ENCODE results near the gene PPP2R2C.

Gene PPP2R2C

DNA sequence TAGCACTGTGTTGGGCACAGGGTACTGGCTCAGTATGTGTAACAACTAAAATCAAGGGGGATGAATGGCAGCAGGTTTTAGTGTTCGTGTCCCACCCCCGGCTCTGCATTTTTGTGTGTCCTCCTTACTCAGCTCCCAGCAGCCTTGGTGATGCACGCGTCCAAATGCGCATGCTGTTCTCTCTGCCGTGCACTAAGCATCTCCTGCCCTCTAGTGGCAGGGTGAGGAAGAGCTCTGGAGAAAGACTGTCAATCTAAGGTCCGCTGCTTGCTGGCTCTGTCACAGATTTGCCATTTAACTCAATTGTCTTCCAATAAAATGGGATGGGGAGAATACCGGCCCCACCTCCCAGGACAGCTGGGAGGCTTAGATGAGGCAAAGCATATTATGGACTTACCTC is 141.4 kb downstream of the PPP2R2C start:
- CTCF ChIA-PET, result interaction anchor here (0.8 to 18.4 kb wide), 12 partner anchors 10 to 216 kb away, joined by 3 to 452 read pairs (median 10); partner anchors contain the start of gene WFS1
- peaks cover 0 to 3% (median 2%) of the 10 kb centered on the region in 5 experiments for H3K9me3 ChIP-seq (ENCODE audit: control extremely low read depth in 1 of 5, control insufficient read depth in 4 of 5, insufficient read depth in 2 of 5, low read depth in 1 of 5, low read length in 4 of 5)

DNA sequence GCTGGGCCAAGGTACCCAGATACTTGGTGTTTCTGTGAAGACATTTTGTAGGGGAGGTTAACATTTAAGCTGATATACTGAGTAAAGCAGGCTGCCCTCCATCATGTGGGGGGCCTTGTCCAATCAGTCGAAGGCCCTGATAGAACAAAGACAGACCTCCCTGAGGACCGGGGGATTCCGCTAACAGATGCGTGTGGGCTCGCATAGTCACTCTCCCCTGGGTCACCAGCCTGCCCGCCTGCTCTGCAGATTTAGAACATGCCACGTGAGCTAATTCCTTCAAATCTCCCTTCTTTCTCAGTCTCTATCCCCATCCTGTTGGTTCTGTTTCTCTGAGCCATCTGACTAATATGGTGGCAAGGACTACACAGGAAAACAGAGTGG is 142.0 kb downstream of the PPP2R2C start:
- Histone ChIP-seq H3K4me3 (ENCODE audit: control insufficient read depth in 1 of 7, extremely low read depth in 1 of 7, insufficient read depth in 4 of 7, low read depth in 2 of 7, low read length in 6 of 7) (no peak overlapping the region), H3K9me3 (ENCODE audit: control extremely low read depth in 1 of 5, control insufficient read depth in 4 of 5, insufficient read depth in 2 of 5, low read depth in 1 of 5, low read length in 4 of 5) (peaks cover 0 to 3% (median 2%) of the 10 kb centered on the region in 5 experiments), H3K4me1 (ENCODE audit: control extremely low read depth in 1 of 4, control insufficient read depth in 4 of 4, insufficient read depth in 4 of 4, low read length in 3 of 4) (peaks cover 0 to 3% (median 1%) of the 10 kb centered on the region in 4 experiments), H3K36me3 (ENCODE audit: control insufficient read depth in 4 of 4, insufficient read depth in 4 of 4, low read length in 3 of 4) (no peaks in the 10 kb centered on the region), H3K27ac (ENCODE audit: insufficient read depth in 1 of 2, low read depth in 1 of 2, low read length in 2 of 2, poor library complexity in 1 of 2, severe bottlenecking in 2 of 2) (no peak overlapping the region), H3K27me3 (replicated peaks in 2 of 5; ENCODE audit: control insufficient read depth in 4 of 5, insufficient read depth in 5 of 5, low read length in 4 of 5) (peaks cover 0 to 66% (median 8%) of the 10 kb centered on the region in 5 experiments)
- ChIA-PET CTCF (interaction anchor here (0.8 to 18.4 kb wide), 10 partner anchors 9 to 217 kb away, joined by 3 to 452 read pairs (median 10); partner anchors contain the start of gene WFS1), POLR2A (interaction anchor here (1.1 kb wide), 1 partner anchor 66 kb away, joined by 4 read pairs; no protein-coding TSS in a partner anchor)
- 100% methylated on average over 5 of the region's 7 CpGs for WGBS (ENCODE audit: insufficient coverage)
- no peak for DNase-seq

More for the DNA sequence above, 141.4 kb downstream of the PPP2R2C start:
- Histone ChIP-seq H3K4me3 (ENCODE audit: control insufficient read depth in 1 of 7, extremely low read depth in 1 of 7, insufficient read depth in 4 of 7, low read depth in 2 of 7, low read length in 6 of 7) (no peak overlapping the region), H3K27me3 (replicated peaks in 2 of 5; ENCODE audit: control insufficient read depth in 4 of 5, insufficient read depth in 5 of 5, low read length in 4 of 5) (peaks cover 0 to 66% (median 8%) of the 10 kb centered on the region in 5 experiments), H3K36me3 (ENCODE audit: control insufficient read depth in 4 of 4, insufficient read depth in 4 of 4, low read length in 3 of 4) (no peaks in the 10 kb centered on the region), H3K4me1 (ENCODE audit: control extremely low read depth in 1 of 4, control insufficient read depth in 4 of 4, insufficient read depth in 4 of 4, low read length in 3 of 4) (no peaks in the 10 kb centered on the region), H3K27ac (ENCODE audit: insufficient read depth in 1 of 2, low read depth in 1 of 2, low read length in 2 of 2, poor library complexity in 1 of 2, severe bottlenecking in 2 of 2) (no peak overlapping the region)
- peak; percentile 46 to 69 (median 53) for DNase-seq
- POLR2A ChIA-PET, result no interaction called here
- 89% methylated on average over 6 of the region's 8 CpGs for WGBS (ENCODE audit: insufficient coverage)

- ChIA-PET POLR2A (interaction anchor here (0.6 to 1.1 kb wide), 2 partner anchors 66 to 67 kb away, joined by 3 to 4 read pairs; no protein-coding TSS in a partner anchor), CTCF (interaction anchor here (1.5 to 18.4 kb wide), 6 partner anchors 9 to 217 kb away, joined by 3 to 452 read pairs (median 39); partner anchors contain the start of gene WFS1)
- H3K27me3 ChIP-seq (replicated peaks in 2 of 5; ENCODE audit: control insufficient read depth in 4 of 5, insufficient read depth in 5 of 5, low read length in 4 of 5), result peaks cover 0 to 66% (median 9%) of the 10 kb centered on the region in 5 experiments
- no peaks in the 10 kb centered on the region for H3K36me3 ChIP-seq (ENCODE audit: control insufficient read depth in 4 of 4, insufficient read depth in 4 of 4, low read length in 3 of 4)
- peaks cover 0 to 9% (median 8%) of the 10 kb centered on the region in 4 experiments for H3K4me1 ChIP-seq (ENCODE audit: control extremely low read depth in 1 of 4, control insufficient read depth in 4 of 4, insufficient read depth in 4 of 4, low read length in 3 of 4)
- H3K4me3 ChIP-seq (ENCODE audit: control insufficient read depth in 1 of 7, extremely low read depth in 1 of 7, insufficient read depth in 4 of 7, low read depth in 2 of 7, low read length in 6 of 7), result no peak overlapping the region
- peak in 1 of 3 donors; percentile 33 for DNase-seq
- no peak overlapping the region for H3K27ac ChIP-seq (ENCODE audit: insufficient read depth in 1 of 2, low read depth in 1 of 2, low read length in 2 of 2, poor library complexity in 1 of 2, severe bottlenecking in 2 of 2)
- H3K9me3 ChIP-seq (ENCODE audit: control extremely low read depth in 1 of 5, control insufficient read depth in 4 of 5, insufficient read depth in 2 of 5, low read depth in 1 of 5, low read length in 4 of 5), result peaks cover 0 to 3% (median 2%) of the 10 kb centered on the region in 5 experiments
- 84% methylated on average over 26 of the region's 28 CpGs for WGBS (ENCODE audit: insufficient coverage)
These were observed 142.7 kb downstream of the PPP2R2C start for GRCh38 chr4:6329478-6330383.

GRCh38 chr4:6328526-6328925 is 143.9 kb downstream of the PPP2R2C start:
- Histone ChIP-seq H3K36me3 (ENCODE audit: control insufficient read depth in 4 of 4, insufficient read depth in 4 of 4, low read length in 3 of 4) (no peaks in the 10 kb centered on the region), H3K27me3 (replicated peaks in 2 of 5; ENCODE audit: control insufficient read depth in 4 of 5, insufficient read depth in 5 of 5, low read length in 4 of 5) (peaks cover 0 to 63% (median 11%) of the 10 kb centered on the region in 5 experiments), H3K9me3 (ENCODE audit: control extremely low read depth in 1 of 5, control insufficient read depth in 4 of 5, insufficient read depth in 2 of 5, low read depth in 1 of 5, low read length in 4 of 5) (no peaks in the 10 kb centered on the region), H3K27ac (ENCODE audit: insufficient read depth in 1 of 2, low read depth in 1 of 2, low read length in 2 of 2, poor library complexity in 1 of 2, severe bottlenecking in 2 of 2) (no peak overlapping the region), H3K4me1 (ENCODE audit: control extremely low read depth in 1 of 4, control insufficient read depth in 4 of 4, insufficient read depth in 4 of 4, low read length in 3 of 4) (peaks cover 0 to 15% (median 13%) of the 10 kb centered on the region in 4 experiments), H3K4me3 (ENCODE audit: control insufficient read depth in 1 of 7, extremely low read depth in 1 of 7, insufficient read depth in 4 of 7, low read depth in 2 of 7, low read length in 6 of 7) (no peak overlapping the region)
- CTCF ChIA-PET, result interaction anchor here (0.8 to 18.4 kb wide), 7 partner anchors 12 to 296 kb away, joined by 3 to 452 read pairs (median 4); partner anchors contain the start of gene WFS1
- POLR2A ChIA-PET, result interaction anchor here (1.0 to 1.6 kb wide), 2 partner anchors 78 to 103 kb away, joined by 4 to 6 read pairs; no protein-coding TSS in a partner anchor
- DNase-seq, result no peak
- 81% methylated on average over 5 of the region's 8 CpGs for WGBS (ENCODE audit: insufficient coverage)

- peaks cover 0 to 5% (median 0%) of the 10 kb centered on the region in 5 experiments for H3K9me3 ChIP-seq (ENCODE audit: control extremely low read depth in 1 of 5, control insufficient read depth in 4 of 5, insufficient read depth in 2 of 5, low read depth in 1 of 5, low read length in 4 of 5)
- no peak overlapping the region for H3K27ac ChIP-seq (ENCODE audit: insufficient read depth in 1 of 2, low read depth in 1 of 2, low read length in 2 of 2, poor library complexity in 1 of 2, severe bottlenecking in 2 of 2)
- H3K27me3 ChIP-seq (replicated peaks in 2 of 5; ENCODE audit: control insufficient read depth in 4 of 5, insufficient read depth in 5 of 5, low read length in 4 of 5), result peaks cover 0 to 70% (median 9%) of the 10 kb centered on the region in 5 experiments
- H3K4me1 ChIP-seq (ENCODE audit: control extremely low read depth in 1 of 4, control insufficient read depth in 4 of 4, insufficient read depth in 4 of 4, low read length in 3 of 4), result peaks cover 0 to 22% (median 19%) of the 10 kb centered on the region in 4 experiments
- DNase-seq, result peak; percentile 59 to 81 (median 77)
- H3K4me3 ChIP-seq (ENCODE audit: control insufficient read depth in 1 of 7, extremely low read depth in 1 of 7, insufficient read depth in 4 of 7, low read depth in 2 of 7, low read length in 6 of 7), result no peak overlapping the region
- ChIA-PET CTCF (interaction anchor here (0.9 to 18.4 kb wide), 15 partner anchors 9 to 330 kb away, joined by 3 to 452 read pairs (median 4); partner anchors contain the start of gene WFS1), POLR2A (interaction anchor here (0.9 to 1.6 kb wide), 4 partner anchors 19 to 102 kb away, joined by 3 to 6 read pairs (median 4); no protein-coding TSS in a partner anchor)
- WGBS (ENCODE audit: insufficient coverage), result 21% methylated on average over 21 of the region's 21 CpGs
- H3K36me3 ChIP-seq (ENCODE audit: control insufficient read depth in 4 of 4, insufficient read depth in 4 of 4, low read length in 3 of 4), result no peaks in the 10 kb centered on the region
These were observed 145.0 kb downstream of the PPP2R2C start for GRCh38 chr4:6327220-6327917.

- peaks cover 0 to 6% (median 0%) of the 10 kb centered on the region in 5 experiments for H3K9me3 ChIP-seq (ENCODE audit: control extremely low read depth in 1 of 5, control insufficient read depth in 4 of 5, insufficient read depth in 2 of 5, low read depth in 1 of 5, low read length in 4 of 5)
- peaks cover 0 to 23% (median 20%) of the 10 kb centered on the region in 4 experiments for H3K4me1 ChIP-seq (ENCODE audit: control extremely low read depth in 1 of 4, control insufficient read depth in 4 of 4, insufficient read depth in 4 of 4, low read length in 3 of 4)
- no peak for DNase-seq
- no peak overlapping the region for H3K4me3 ChIP-seq (ENCODE audit: control insufficient read depth in 1 of 7, extremely low read depth in 1 of 7, insufficient read depth in 4 of 7, low read depth in 2 of 7, low read length in 6 of 7)
- CTCF ChIA-PET, result interaction anchor here (1.1 to 18.4 kb wide), 8 partner anchors 8 to 327 kb away, joined by 3 to 452 read pairs (median 5); partner anchors contain the start of gene WFS1
- no peak overlapping the region for H3K27ac ChIP-seq (ENCODE audit: insufficient read depth in 1 of 2, low read depth in 1 of 2, low read length in 2 of 2, poor library complexity in 1 of 2, severe bottlenecking in 2 of 2)
- POLR2A ChIA-PET, result interaction anchor here (1.0 to 1.6 kb wide), 2 partner anchors 18 to 76 kb away, joined by 3 to 6 read pairs; no protein-coding TSS in a partner anchor
- H3K27me3 ChIP-seq (replicated peaks in 2 of 5; ENCODE audit: control insufficient read depth in 4 of 5, insufficient read depth in 5 of 5, low read length in 4 of 5), result peaks cover 0 to 76% (median 16%) of the 10 kb centered on the region in 5 experiments
- 94% methylated on average over 28 of the region's 28 CpGs for WGBS (ENCODE audit: insufficient coverage)
- H3K36me3 ChIP-seq (ENCODE audit: control insufficient read depth in 4 of 4, insufficient read depth in 4 of 4, low read length in 3 of 4), result no peaks in the 10 kb centered on the region
These were observed 145.9 kb downstream of the PPP2R2C start for GRCh38 chr4:6326312-6327060.
